ENCODE measurements around the gene FAM210A.

FAM210A gene

GRCh38 chr18:13688191-13689136, 37.9 kb downstream of the FAM210A start:
- no peak overlapping the region for H3K4me3 ChIP-seq (ENCODE audit: low read depth, low read length, poor library complexity, severe bottlenecking)
- no peak for TF ChIP-seq EZH2 (IDR thresholded peaks at IDR 0.05; ENCODE audit: borderline replicate concordance, low read length)
- TF ChIP-seq, protein P1, sequence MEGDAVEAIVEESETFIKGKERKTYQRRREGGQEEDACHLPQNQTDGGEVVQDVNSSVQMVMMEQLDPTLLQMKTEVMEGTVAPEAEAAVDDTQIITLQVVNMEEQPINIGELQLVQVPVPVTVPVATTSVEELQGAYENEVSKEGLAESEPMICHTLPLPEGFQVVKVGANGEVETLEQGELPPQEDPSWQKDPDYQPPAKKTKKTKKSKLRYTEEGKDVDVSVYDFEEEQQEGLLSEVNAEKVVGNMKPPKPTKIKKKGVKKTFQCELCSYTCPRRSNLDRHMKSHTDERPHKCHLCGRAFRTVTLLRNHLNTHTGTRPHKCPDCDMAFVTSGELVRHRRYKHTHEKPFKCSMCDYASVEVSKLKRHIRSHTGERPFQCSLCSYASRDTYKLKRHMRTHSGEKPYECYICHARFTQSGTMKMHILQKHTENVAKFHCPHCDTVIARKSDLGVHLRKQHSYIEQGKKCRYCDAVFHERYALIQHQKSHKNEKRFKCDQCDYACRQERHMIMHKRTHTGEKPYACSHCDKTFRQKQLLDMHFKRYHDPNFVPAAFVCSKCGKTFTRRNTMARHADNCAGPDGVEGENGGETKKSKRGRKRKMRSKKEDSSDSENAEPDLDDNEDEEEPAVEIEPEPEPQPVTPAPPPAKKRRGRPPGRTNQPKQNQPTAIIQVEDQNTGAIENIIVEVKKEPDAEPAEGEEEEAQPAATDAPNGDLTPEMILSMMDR (IDR thresholded peaks at IDR 0.05; ENCODE audit: low read length) = no peak
- H3K4me2 ChIP-seq (ENCODE audit: low read length) = no peak overlapping the region
- H2AFZ ChIP-seq (ENCODE audit: low read length) = no peak overlapping the region
- H3K79me2 ChIP-seq (ENCODE audit: insufficient read depth, low read length) = peaks cover 63% of the 10 kb centered on the region
- no peak overlapping the region for H3K27ac ChIP-seq (ENCODE audit: low read depth, low read length, poor library complexity, severe bottlenecking)
- no peaks in the 10 kb centered on the region for H4K20me1 ChIP-seq (ENCODE audit: insufficient read depth, low read length)
- H3K9ac ChIP-seq (ENCODE audit: low read length) = no peak overlapping the region
- no peaks in the 10 kb centered on the region for H3F3A ChIP-seq (ENCODE audit: insufficient read depth, low read length)
- H3K4me1 ChIP-seq (ENCODE audit: insufficient read depth, low read length, severe bottlenecking) = no peaks in the 10 kb centered on the region
- H3K9me3 ChIP-seq (ENCODE audit: low read length) = peaks cover 12% of the 10 kb centered on the region; the same call in 1 of the 2 replicates
- H3K9me2 ChIP-seq (ENCODE audit: low read depth, low read length) = no peaks in the 10 kb centered on the region
- peaks cover 30% of the 10 kb centered on the region for H3K36me3 ChIP-seq (ENCODE audit: insufficient read depth, low read length)
- H3K27me3 ChIP-seq (ENCODE audit: insufficient read depth, low read length) = no peaks in the 10 kb centered on the region

GRCh38 chr18:13684546-13684945, 41.8 kb downstream of the FAM210A start:
- H3K9me2 ChIP-seq (ENCODE audit: low read depth, low read length) = no peaks in the 10 kb centered on the region
- H3K9me3 ChIP-seq (ENCODE audit: low read length) = peaks cover 12% of the 10 kb centered on the region; the same call in 1 of the 2 replicates
- H3K4me1 ChIP-seq (ENCODE audit: insufficient read depth, low read length, severe bottlenecking) = no peaks in the 10 kb centered on the region
- no peak overlapping the region for H3K27ac ChIP-seq (ENCODE audit: low read depth, low read length, poor library complexity, severe bottlenecking)
- peaks cover 61% of the 10 kb centered on the region for H3K79me2 ChIP-seq (ENCODE audit: insufficient read depth, low read length)
- TF ChIP-seq EZH2 (IDR thresholded peaks at IDR 0.05; ENCODE audit: borderline replicate concordance, low read length) = no peak
- TF ChIP-seq, protein P1 (IDR thresholded peaks at IDR 0.05; ENCODE audit: low read length) = no peak
- no peak overlapping the region for H3K4me3 ChIP-seq (ENCODE audit: low read depth, low read length, poor library complexity, severe bottlenecking)
- H4K20me1 ChIP-seq (ENCODE audit: insufficient read depth, low read length) = no peaks in the 10 kb centered on the region
- H3K36me3 ChIP-seq (ENCODE audit: insufficient read depth, low read length) = peaks cover 35% of the 10 kb centered on the region
- H3K4me2 ChIP-seq (ENCODE audit: low read length) = no peak overlapping the region
- no peaks in the 10 kb centered on the region for H3F3A ChIP-seq (ENCODE audit: insufficient read depth, low read length)
- H3K27me3 ChIP-seq (ENCODE audit: insufficient read depth, low read length) = no peaks in the 10 kb centered on the region
- H3K9ac ChIP-seq (ENCODE audit: low read length) = no peak overlapping the region
- no peak overlapping the region for H2AFZ ChIP-seq (ENCODE audit: low read length)

GRCh38 chr18:13681701-13682100, 44.7 kb downstream of the FAM210A start:
- 0 out of 2 replicates have a peak, but pooled peaks cover 3% of the 10 kb centered on the region for H3F3A ChIP-seq (ENCODE audit: insufficient read depth, low read length)
- H2AFZ ChIP-seq (ENCODE audit: low read length) = no peak overlapping the region
- H3K4me2 ChIP-seq (ENCODE audit: low read length) = no peak overlapping the region
- no peaks in the 10 kb centered on the region for H3K9me2 ChIP-seq (ENCODE audit: low read depth, low read length)
- no peaks in the 10 kb centered on the region for H3K4me1 ChIP-seq (ENCODE audit: insufficient read depth, low read length, severe bottlenecking)
- no peak overlapping the region for H3K9ac ChIP-seq (ENCODE audit: low read length)
- H4K20me1 ChIP-seq (ENCODE audit: insufficient read depth, low read length) = no peaks in the 10 kb centered on the region
- no peak overlapping the region for H3K4me3 ChIP-seq (ENCODE audit: low read depth, low read length, poor library complexity, severe bottlenecking)
- TF ChIP-seq EZH2 (IDR thresholded peaks at IDR 0.05; ENCODE audit: borderline replicate concordance, low read length) = no peak
- TF ChIP-seq, protein P1 (IDR thresholded peaks at IDR 0.05; ENCODE audit: low read length) = no peak
- no peaks in the 10 kb centered on the region for H3K9me3 ChIP-seq (ENCODE audit: low read length)
- H3K36me3 ChIP-seq (ENCODE audit: insufficient read depth, low read length) = peaks cover 11% of the 10 kb centered on the region; the same call in 1 of the 2 replicates
- no peaks in the 10 kb centered on the region for H3K27me3 ChIP-seq (ENCODE audit: insufficient read depth, low read length)
- peaks cover 48% of the 10 kb centered on the region for H3K79me2 ChIP-seq (ENCODE audit: insufficient read depth, low read length)
- H3K27ac ChIP-seq (ENCODE audit: low read depth, low read length, poor library complexity, severe bottlenecking) = no peak overlapping the region

Measured in OCI-LY1 (cell line).